K562 (cell line): ENCODE results near the gene LAMTOR5. TPM values are rescaled to one million over a fixed set of nuclear protein-coding genes. Genes with fewer than 3 reads are reported as not detected.

Experiments
- ATAC-seq: fragments of 200-7000 bp; cut with Tn5 transposase; 3 replicates; pipeline ENCODE4 v1.9.1; 2020; ENCODE audit warnings: moderate library complexity
- BruUV-seq: library from RNA; stranded (reverse); fragments of 400-500 nt; replicated peaks from 2 replicates; lab custom pipeline; 2021; lab: Mats Ljungman, UMichigan
- CTCF ChIA-PET: fragments of 300-600 bp; formaldehyde crosslinking; extraction: SDS; loops from one replicate; lab custom pipeline; 2021; ENCODE audit warnings: low intra/inter-chr PET ratio; lab: Yijun Ruan, JAX
- POLR2A ChIA-PET: fragments of 300-600, 350-650 bp; sonication (Branson Sonifier 250); formaldehyde crosslinking; extraction: SDS; loops from one replicate; lab custom pipeline; 2021; ENCODE audit warnings: antibody characterized with exemption, inconsistent platforms; lab: Yijun Ruan, JAX
- DNase-seq, 4 experiments: peaks; one replicate each; pipeline versions ENCODE4 v3.0.0 to v3.0.0-alpha.2; 2011 to 2018; ENCODE audit warnings: low spot score in 3 of 4, mixed read lengths in 3 of 4; ENCODE audit errors: extremely low read depth in 1 of 4
- FAIRE-seq: peaks from 2 replicates; lab custom pipeline; 2011; peaks lifted over from hg19 to GRCh38; lab: Jason Lieb, UNC
- H2AFZ ChIP-seq: 2 replicates; pipeline ENCODE4 v1.6.0; 2011; ENCODE audit warnings: low read depth, low read length, control low read depth, inconsistent platforms
- H3K27ac ChIP-seq: fragments of 200-600 bp; 3 replicates; pipeline ENCODE4 v1.8.0; 2011; ENCODE audit warnings: low read depth, mild to moderate bottlenecking, control low read depth, inconsistent platforms, low read length, moderate library complexity, mixed read lengths; ENCODE audit errors: extremely low read depth
- H3K27me3 ChIP-seq, 2 experiments: fragments of 300-600 bp in 1 of 2; 2 replicates in 1 of 2; 3 replicates in 1 of 2; pipeline versions ENCODE4 v1.6.0 to v1.8.0; 2011; ENCODE audit warnings: inconsistent platforms in 2 of 2, low read length in 2 of 2, mild to moderate bottlenecking in 1 of 2, mixed read lengths in 1 of 2, moderate library complexity in 1 of 2; ENCODE audit not compliant: control insufficient read depth in 2 of 2, insufficient read depth in 2 of 2
- H3K36me3 ChIP-seq: fragments of 300-600 bp; 3 replicates; pipeline ENCODE4 v1.8.0; 2011; ENCODE audit warnings: mild to moderate bottlenecking, low read length, inconsistent platforms; ENCODE audit not compliant: control insufficient read depth, insufficient read depth
- H3K4me1 ChIP-seq, 2 experiments: fragments of 200-600 bp in 1 of 2; replicated peaks in 1 of 2; 2 replicates in 1 of 2; 3 replicates in 1 of 2; pipeline versions ENCODE4 v1.5.1 to v1.8.0; 2011; ENCODE audit warnings: inconsistent platforms in 2 of 2, low read length in 2 of 2, mild to moderate bottlenecking in 1 of 2, mixed read lengths in 1 of 2, moderate library complexity in 1 of 2; ENCODE audit not compliant: control insufficient read depth in 2 of 2, insufficient read depth in 2 of 2
- H3K4me2 ChIP-seq: 2 replicates; pipeline ENCODE4 v1.6.1; 2011; ENCODE audit warnings: low read length, control low read depth, inconsistent platforms, mixed read lengths; ENCODE audit not compliant: insufficient read depth
- H3K4me3 ChIP-seq: fragments of 200-600 bp; sonication (generic), shearing (Covaris generic); 2 replicates; pipeline ENCODE4 v1.5.1; 2016; ENCODE audit warnings: control low read depth, inconsistent platforms
- H3K79me2 ChIP-seq: fragments of 200-600 bp; 3 replicates; pipeline ENCODE4 v1.8.0; 2011; ENCODE audit warnings: low read length, inconsistent platforms; ENCODE audit not compliant: control insufficient read depth, insufficient read depth
- H3K9ac ChIP-seq, 2 experiments: 2 replicates each; pipeline versions ENCODE4 v1.6.0 to v1.6.1; 2011; ENCODE audit warnings: low read depth in 2 of 2, low read length in 2 of 2, control low read depth in 1 of 2, inconsistent platforms in 1 of 2, mild to moderate bottlenecking in 1 of 2, mixed read lengths in 1 of 2; ENCODE audit not compliant: insufficient read depth in 1 of 2
- H3K9me1 ChIP-seq: one replicate; pipeline ENCODE4 v1.6.0; 2011; ENCODE audit warnings: inconsistent platforms, mild to moderate bottlenecking, low read length, moderate library complexity; ENCODE audit not compliant: control insufficient read depth, insufficient read depth
- H3K9me3 ChIP-seq: replicated peaks from 2 replicates; pipeline ENCODE4 v1.5.1; 2011; ENCODE audit warnings: low read depth, low read length, inconsistent platforms; ENCODE audit not compliant: control insufficient read depth, insufficient read depth
- H4K20me1 ChIP-seq: replicated peaks from 2 replicates; pipeline ENCODE4 v1.6.1; 2011; ENCODE audit warnings: low read length, inconsistent platforms, mixed read lengths; ENCODE audit not compliant: control insufficient read depth, insufficient read depth
- ATF1 ChIP-seq, 2 experiments: fragments of 450-650 bp in 1 of 2; IDR thresholded peaks; 2 replicates each; pipeline ENCODE4 v1.6.1; 2016; ENCODE audit warnings: missing compliant biosample characterization in 1 of 2, missing genetic modification characterization in 1 of 2
- NKRF ChIP-seq: fragments of 450-650 bp; IDR thresholded peaks from 2 replicates; pipeline ENCODE4 v1.6.1; 2016; ENCODE audit warnings: borderline replicate concordance
- WGBS: fragments of 100-300 bp; shearing (Covaris generic); methylation state at CpG from one replicate; pipeline ENCODE4 v1.1.6; 2016; ENCODE audit warnings: low coverage, mixed read lengths; ENCODE audit not compliant: insufficient coverage; ENCODE audit errors: missing lambda C conversion rate; 5-methylcytosine and 5-hydroxymethylcytosine counted together
- in situ Hi-C: fragments of 300-500 bp; cut with MboI; formaldehyde crosslinking; loops from 4 replicates; pipeline ENCODE4 v1.15.0; 2018; ENCODE audit warnings: inconsistent platforms, mixed read lengths
- intact Hi-C: fragments of 100-400 bp; cut with micrococcal nuclease; formaldehyde crosslinking; loops from 2 replicates; pipeline ENCODE4 v1.14.2; 2022
- polyA plus RNA-seq, 8 experiments: library from polyadenylated mRNA; depleted of rRNA in 4 of 8; stranded (reverse) in 5 of 8; unstranded in 3 of 8; fragments of >200 nt; fragmentation: Nextera tagmentation in 2 of 8; fragmentation: Illumina TruSeq in 1 of 8; extraction: Ambion mirVana in 2 of 8; extraction: Trizol in 1 of 8; gene quantifications; 2 replicates each; pipeline versions ENCODE4 v1.2.1 to v1.2.3, GENCODE V29; 2011 to 2014; ENCODE audit warnings: inconsistent platforms in 1 of 8, missing spikeins in 1 of 8
- total RNA-seq, 7 experiments: library from RNA; depleted of rRNA in 6 of 7; stranded (reverse); fragments of >200 nt in 6 of 7; fragmentation: Illumina TruSeq in 2 of 7; extraction: Trizol in 2 of 7; gene quantifications; 2 replicates each; pipeline versions ENCODE4 v1.2.1 to v1.2.3, GENCODE V29; 2011 to 2021; ENCODE audit warnings: low replicate concordance in 1 of 7

LAMTOR5 gene
- total and polyA plus RNA-seq, 9 of the 15 experiments (the other 6 are each of a cell fraction or from before 2014, with no cell fraction given) = 118 to 712 (median 241) TPM

- 9% methylated on average over 5 of the region's 5 CpGs for WGBS
- no peak for FAIRE-seq
Measured at GRCh38 chr1:110457206-110457605, 49.7 kb upstream of the LAMTOR5 start.

More at GRCh38 chr1:110457206-110457605, 49.7 kb upstream of the LAMTOR5 start:
- Histone ChIP-seq H3K79me2 (no peaks in the 10 kb centered on the region), H3K27ac (no peak overlapping the region), H3K27me3 (peaks cover 14 to 50% of the 10 kb centered on the region in 2 experiments; a peak in 4 of 5 replicates), H3K4me2 (no peak overlapping the region), H3K9ac (no peak overlapping the region), H3K36me3 (no peaks in the 10 kb centered on the region), H3K9me1 (no peaks in the 10 kb centered on the region), H2AFZ (no peak overlapping the region), H4K20me1 (0 out of 2 replicates have a peak, but pooled peaks cover 9% of the 10 kb centered on the region), H3K9me3 (no peaks in the 10 kb centered on the region), H3K4me1 (peaks cover 0 to 4% of the 10 kb centered on the region in 2 experiments; a peak in 2 of 5 replicates), H3K4me3 (no peak overlapping the region)
- DNase-seq (no peak), ATAC-seq (no peak)
- in situ Hi-C loops = no loop called here
- no TSS peak for BruUV-seq
- intact Hi-C loops = loop anchor here (5.0 kb wide), 1 partner anchor 140 kb away; no protein-coding TSS in a partner anchor
- ChIA-PET CTCF (interaction anchor here (5.3 kb wide), 1 partner anchor 44 kb away, joined by 40 read pairs; no protein-coding TSS in a partner anchor), POLR2A (interaction anchor here (0.7 kb wide), 1 partner anchor 1217 kb away, joined by 5 read pairs; no protein-coding TSS in a partner anchor)
- no peak for TF ChIP-seq NKRF
- no peak for TF ChIP-seq ATF1 (CRISPR knock-in tag; IDR thresholded peaks at IDR 0.05)
- no peak for TF ChIP-seq ATF1 (tag; IDR thresholded peaks at IDR 0.05)
